Liver (tissue), 9 donors: ENCODE measurements around the gene OR52M1. TPM values are rescaled to one million over a fixed set of nuclear protein-coding genes. Genes with fewer than 3 reads are reported as not detected.
"Not testable (repeated sequence)": the region's sequence is repeated elsewhere in the genome, so short reads cannot be mapped to it uniquely, and the experiment has no call there.

Source experiments
- DNase-seq: peaks from one replicate; pipeline ENCODE4 v3.0.0-alpha.2; 2017; ENCODE audit warnings: low spot score
- H3K27ac ChIP-seq, 2 donors: one replicate each; pipeline ENCODE4 v1.7.0; 2013; ENCODE audit warnings: inconsistent platforms in 2 of 2, low read length in 2 of 2, control low read depth in 1 of 2, low read depth in 1 of 2, mild to moderate bottlenecking in 1 of 2
- H3K27me3 ChIP-seq, 4 donors: one replicate each; pipeline versions ENCODE4 v1.6.1 to v1.7.0; 2013; ENCODE audit warnings: low read length in 3 of 4, inconsistent platforms in 1 of 4, mild to moderate bottlenecking in 1 of 4, moderate library complexity in 1 of 4; ENCODE audit not compliant: control insufficient read depth in 4 of 4, insufficient read depth in 4 of 4
- H3K36me3 ChIP-seq, 4 donors: one replicate each; pipeline versions ENCODE4 v1.6.1 to v1.7.0; 2013; ENCODE audit warnings: low read length in 3 of 4, mild to moderate bottlenecking in 3 of 4, low read depth in 1 of 4, moderate library complexity in 1 of 4; ENCODE audit not compliant: control insufficient read depth in 4 of 4, insufficient read depth in 3 of 4
- H3K4me1 ChIP-seq, 4 donors: one replicate each; pipeline versions ENCODE4 v1.6.1 to v1.7.0; 2013; ENCODE audit warnings: low read length in 3 of 4, mild to moderate bottlenecking in 3 of 4, moderate library complexity in 1 of 4; ENCODE audit not compliant: control insufficient read depth in 4 of 4, insufficient read depth in 4 of 4
- H3K4me3 ChIP-seq, 3 donors: one replicate each; pipeline versions ENCODE4 v1.6.1 to v1.7.0; 2013; ENCODE audit warnings: low read length in 3 of 3, control low read depth in 1 of 3, low read depth in 1 of 3, mild to moderate bottlenecking in 1 of 3
- H3K9ac ChIP-seq, 2 donors: one replicate each; pipeline ENCODE4 v1.7.0; 2013; ENCODE audit warnings: low read length in 2 of 2, mild to moderate bottlenecking in 2 of 2, moderate library complexity in 2 of 2, control low read depth in 1 of 2, low read depth in 1 of 2
- H3K9me3 ChIP-seq, 4 donors: one replicate each; pipeline versions ENCODE4 v1.6.1 to v1.7.0; 2013; ENCODE audit warnings: low read length in 3 of 4; ENCODE audit not compliant: control insufficient read depth in 4 of 4
- CTCF ChIP-seq: fragments of 150-350 bp; IDR thresholded peaks from 2 replicates; pipeline ENCODE4 v1.5.1; 2017; ENCODE audit warnings: improper control_type of control experiment, low read depth, low read length; ENCODE audit not compliant: missing input control
- EGR1 ChIP-seq, 2 donors: IDR thresholded peaks; 2 replicates each; pipeline ENCODE4 v1.6.1; 2016 to 2018; ENCODE audit warnings: antibody characterized with exemption in 2 of 2, low read depth in 2 of 2
- FOXA1 ChIP-seq: IDR thresholded peaks from 2 replicates; pipeline ENCODE4 v1.6.1; 2016; ENCODE audit warnings: antibody characterized with exemption
- FOXA2 ChIP-seq: IDR thresholded peaks from 2 replicates; pipeline ENCODE4 v1.6.1; 2016; ENCODE audit warnings: antibody characterized with exemption
- GABPA ChIP-seq, 2 donors: IDR thresholded peaks in 1 of 2; conservative IDR thresholded peaks in 1 of 2; 2 replicates each; pipeline ENCODE4 v1.6.1; 2016; ENCODE audit warnings: antibody characterized with exemption in 2 of 2, mild to moderate bottlenecking in 1 of 2, moderate library complexity in 1 of 2
- HNF4A ChIP-seq, 2 donors: conservative IDR thresholded peaks; 2 replicates each; pipeline ENCODE4 v1.6.1; 2016; ENCODE audit warnings: antibody characterized with exemption in 2 of 2, mild to moderate bottlenecking in 2 of 2
- HNF4G ChIP-seq: IDR thresholded peaks from 2 replicates; pipeline ENCODE4 v1.6.1; 2016; ENCODE audit warnings: antibody characterized with exemption
- JUND ChIP-seq, 2 donors: IDR thresholded peaks; 2 replicates each; pipeline ENCODE4 v1.6.1; 2016; ENCODE audit warnings: antibody characterized with exemption in 2 of 2
- NR2F2 ChIP-seq: IDR thresholded peaks from 2 replicates; pipeline ENCODE4 v1.6.1; 2016; ENCODE audit warnings: antibody characterized with exemption
- RAD21 ChIP-seq, 2 donors: IDR thresholded peaks; 2 replicates each; pipeline ENCODE4 v1.6.1; 2016; ENCODE audit warnings: antibody characterized with exemption in 2 of 2, mild to moderate bottlenecking in 2 of 2
- REST ChIP-seq: IDR thresholded peaks from 2 replicates; pipeline ENCODE4 v1.6.1; 2016; ENCODE audit warnings: antibody characterized with exemption, mild to moderate bottlenecking
- RXRA ChIP-seq, 2 donors: IDR thresholded peaks; 2 replicates each; pipeline ENCODE4 v1.6.1; 2017 to 2018; ENCODE audit warnings: antibody characterized with exemption in 2 of 2, mild to moderate bottlenecking in 1 of 2
- SP1 ChIP-seq: IDR thresholded peaks from 2 replicates; pipeline ENCODE4 v1.6.1; 2018; ENCODE audit warnings: antibody characterized with exemption, mild to moderate bottlenecking
- TAF1 ChIP-seq: conservative IDR thresholded peaks from 2 replicates; pipeline ENCODE4 v1.6.1; 2016; ENCODE audit warnings: antibody characterized with exemption, mild to moderate bottlenecking
- YY1 ChIP-seq: IDR thresholded peaks from 2 replicates; pipeline ENCODE4 v1.6.1; 2016; ENCODE audit warnings: antibody characterized with exemption, mild to moderate bottlenecking
- WGBS: extraction: QIAGEN DNeasy Blood & Tissue Kit; methylation state at CpG from one replicate; pipeline ENCODE4 v1.1.7; 2013; 5-methylcytosine and 5-hydroxymethylcytosine counted together
- polyA plus RNA-seq, 2 donors: library from polyadenylated mRNA; stranded (reverse) in 1 of 2; unstranded in 1 of 2; fragments of 200-250 nt in 1 of 2; fragments of >200 nt in 1 of 2; fragmentation: Nextera tagmentation in 1 of 2; extraction: Ambion mirVana in 1 of 2; gene quantifications; one replicate each; pipeline versions ENCODE4 v1.2.1 to v1.2.3, GENCODE V29; 2013 to 2015
- total RNA-seq, 2 donors: library from RNA; depleted of rRNA; stranded (reverse); fragments of >200 nt; gene quantifications; one replicate each; pipeline ENCODE4 v1.2.3, GENCODE V29; 2014
- TF ChIP-seq, protein P1 (sequence below): IDR thresholded peaks from 2 replicates; pipeline ENCODE4 v1.6.1; 2016; ENCODE audit warnings: antibody characterized with exemption
- TF ChIP-seq, protein P2 (sequence below): IDR thresholded peaks from 2 replicates; pipeline ENCODE4 v1.6.1; 2016; ENCODE audit warnings: antibody characterized with exemption
- donor health status: healthy.
- donor health status: healthy.
- donor health status: healthy.
- donor health status: healthy.
- donor health status: healthy.

The OR52M1 gene
- total and polyA plus RNA-seq, 4 donors, result not detected

GRCh38 chr11:4527926-4528325 is 17.1 kb upstream of the OR52M1 start:
- WGBS, result 81% methylated on average over 2 of the region's 2 CpGs
- no peaks in the 10 kb centered on the region for H3K36me3 ChIP-seq
- DNase-seq, result no peak
- no peak for TF ChIP-seq FOXA2
- H3K27me3 ChIP-seq, result no peaks in the 10 kb centered on the region
- peaks cover 0 to 3% (median 0%) of the 10 kb centered on the region in 4 donors for H3K9me3 ChIP-seq
- H3K9ac ChIP-seq, result no peak overlapping the region
- H3K27ac ChIP-seq, result no peak overlapping the region
- H3K4me3 ChIP-seq, result no peak overlapping the region
- no peaks in the 10 kb centered on the region for H3K4me1 ChIP-seq

GRCh38 chr11:4531686-4532085 is 13.3 kb upstream of the OR52M1 start:
- H3K27me3 ChIP-seq, H3K9ac ChIP-seq, H3K9me3 ChIP-seq, H3K4me1 ChIP-seq, H3K4me3 ChIP-seq, DNase-seq, H3K27ac ChIP-seq, H3K36me3 ChIP-seq: not testable (repeated sequence)
- WGBS, result 64% methylated on average over 11 of the region's 11 CpGs

DNA sequence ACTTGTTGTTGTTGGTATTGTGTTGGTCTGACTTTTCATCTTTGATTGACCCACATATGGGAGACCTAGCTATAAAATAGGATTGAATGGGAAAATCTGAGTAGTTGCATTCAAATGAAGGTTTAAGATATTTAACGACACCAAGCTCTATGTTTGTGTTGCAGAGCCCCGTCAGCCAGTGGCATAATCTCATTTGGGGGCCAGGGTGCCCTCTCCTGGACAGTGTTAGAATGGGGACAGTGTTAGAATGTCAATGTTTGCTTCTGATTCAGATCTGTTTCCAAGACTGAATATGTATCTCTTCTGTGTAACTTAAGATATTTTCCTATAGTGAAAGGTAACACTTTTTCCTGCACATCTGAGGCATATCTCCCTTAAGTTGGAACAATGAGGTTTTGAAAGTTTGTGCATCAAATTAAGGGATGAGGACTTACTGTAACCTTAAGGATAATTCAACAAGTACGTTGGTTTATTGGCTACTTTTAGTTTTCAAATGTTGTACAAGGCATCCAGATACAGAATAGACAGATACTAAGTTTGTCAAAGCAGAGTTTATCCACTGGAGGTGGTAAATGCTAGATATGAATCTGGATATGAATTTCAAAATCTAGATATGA is 5.3 kb upstream of the OR52M1 start:
- no peaks in the 10 kb centered on the region for H3K4me1 ChIP-seq
- H3K9ac ChIP-seq, result no peak overlapping the region
- TF ChIP-seq RXRA (IDR thresholded peaks at IDR 0.05), result no peak
- no peak for TF ChIP-seq FOXA1
- TF ChIP-seq HNF4A (conservative IDR thresholded peaks at IDR 0.05), result no peak
- TF ChIP-seq TAF1, result no peak
- no peak for TF ChIP-seq EGR1 (IDR thresholded peaks at IDR 0.05; ENCODE audit: low read depth in 2 of 2)
- no peak for TF ChIP-seq GABPA (IDR thresholded peaks at IDR 0.05 in 1 of 2, conservative IDR thresholded peaks at IDR 0.05 in 1 of 2)
- TF ChIP-seq SP1, result no peak
- TF ChIP-seq HNF4G, result no peak
- TF ChIP-seq CTCF, result peak; percentile 66
- no peak for TF ChIP-seq REST
- no peak for TF ChIP-seq NR2F2
- no peak for TF ChIP-seq YY1
- no peak for TF ChIP-seq JUND (IDR thresholded peaks at IDR 0.05)
- TF ChIP-seq, protein P1, sequence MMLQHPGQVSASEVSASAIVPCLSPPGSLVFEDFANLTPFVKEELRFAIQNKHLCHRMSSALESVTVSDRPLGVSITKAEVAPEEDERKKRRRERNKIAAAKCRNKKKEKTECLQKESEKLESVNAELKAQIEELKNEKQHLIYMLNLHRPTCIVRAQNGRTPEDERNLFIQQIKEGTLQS, result no peak
- TF ChIP-seq, protein P2, sequence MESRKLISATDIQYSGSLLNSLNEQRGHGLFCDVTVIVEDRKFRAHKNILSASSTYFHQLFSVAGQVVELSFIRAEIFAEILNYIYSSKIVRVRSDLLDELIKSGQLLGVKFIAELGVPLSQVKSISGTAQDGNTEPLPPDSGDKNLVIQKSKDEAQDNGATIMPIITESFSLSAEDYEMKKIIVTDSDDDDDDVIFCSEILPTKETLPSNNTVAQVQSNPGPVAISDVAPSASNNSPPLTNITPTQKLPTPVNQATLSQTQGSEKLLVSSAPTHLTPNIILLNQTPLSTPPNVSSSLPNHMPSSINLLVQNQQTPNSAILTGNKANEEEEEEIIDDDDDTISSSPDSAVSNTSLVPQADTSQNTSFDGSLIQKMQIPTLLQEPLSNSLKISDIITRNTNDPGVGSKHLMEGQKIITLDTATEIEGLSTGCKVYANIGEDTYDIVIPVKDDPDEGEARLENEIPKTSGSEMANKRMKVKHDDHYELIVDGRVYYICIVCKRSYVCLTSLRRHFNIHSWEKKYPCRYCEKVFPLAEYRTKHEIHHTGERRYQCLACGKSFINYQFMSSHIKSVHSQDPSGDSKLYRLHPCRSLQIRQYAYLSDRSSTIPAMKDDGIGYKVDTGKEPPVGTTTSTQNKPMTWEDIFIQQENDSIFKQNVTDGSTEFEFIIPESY, result no peak
- peak; percentile 78 to 84 for TF ChIP-seq RAD21 (IDR thresholded peaks at IDR 0.05)
- TF ChIP-seq FOXA2, result no peak
- H3K27ac ChIP-seq, result no peak overlapping the region
- peak; percentile 48 for DNase-seq
- 22% methylated on average over 3 of the region's 3 CpGs for WGBS
- no peaks in the 10 kb centered on the region for H3K27me3 ChIP-seq
- no peak overlapping the region for H3K4me3 ChIP-seq
- H3K9me3 ChIP-seq, result no peaks in the 10 kb centered on the region
- H3K36me3 ChIP-seq, result no peaks in the 10 kb centered on the region
